GM18505 (cell line): Measurements from ENCODE around the gene ACHE.
A peak's percentile ranks its signal among the peaks of the same experiment; 100 is the strongest.

Experiments used
- ATAC-seq: cut with Tn5 transposase; IDR thresholded peaks from one replicate; pipeline ENCODE4 v1.9.1; 2021; ENCODE audit not compliant: unreplicated experiment
- POLR2A ChIP-seq: IDR thresholded peaks from 4 replicates; pipeline ENCODE4 v1.6.1; 2011; ENCODE audit warnings: borderline replicate concordance; ENCODE audit not compliant: insufficient read depth, insufficient read length; ENCODE audit errors: extremely low read depth

Gene ACHE

GRCh38 chr7:100873599-100874299 is 21.9 kb downstream of the ACHE start:
- no peak for TF ChIP-seq POLR2A
- ATAC-seq, result no peak

- no peak for ATAC-seq
- no peak for TF ChIP-seq POLR2A
Observed at GRCh38 chr7:100867776-100868485, 27.8 kb downstream of the ACHE start.

- peak; percentile 64 for TF ChIP-seq POLR2A
Observed at GRCh38 chr7:100867040-100867775, 28.5 kb downstream of the ACHE start, which contains the start of gene TRIP6. TSS of gene TRIP6 (plus strand) at chr7:100867387. CDS start at chr7:100867498, 111 bp downstream.

GRCh38 chr7:100866729-100867039 is 29.0 kb downstream of the ACHE start:
- no peak for ATAC-seq

More at GRCh38 chr7:100867040-100867775, 28.5 kb downstream of the ACHE start, which contains the start of gene TRIP6:
- ATAC-seq, result no peak

GRCh38 chr7:100865938-100866728 is 29.6 kb downstream of the ACHE start:
- TF ChIP-seq POLR2A, result no peak
- no peak for ATAC-seq

More at GRCh38 chr7:100866729-100867039, 29.0 kb downstream of the ACHE start:
- TF ChIP-seq POLR2A, result no peak

- TF ChIP-seq POLR2A, result no peak
- no peak for ATAC-seq
Observed at GRCh38 chr7:100865372-100865911, 30.2 kb downstream of the ACHE start.

GRCh38 chr7:100864263-100864845 is 31.3 kb downstream of the ACHE start:
- TF ChIP-seq POLR2A, result no peak
- ATAC-seq, result no peak

GRCh38 chr7:100863406-100863950 is 32.2 kb downstream of the ACHE start:
- TF ChIP-seq POLR2A, result no peak
- ATAC-seq, result no peak

GRCh38 chr7:100861616-100861985 is 34.1 kb downstream of the ACHE start:
- ATAC-seq, result no peak
- TF ChIP-seq POLR2A, result no peak

GRCh38 chr7:100860702-100861615 is 34.7 kb downstream of the ACHE start:
- TF ChIP-seq POLR2A, result no peak
- ATAC-seq, result no peak

GRCh38 chr7:100859856-100860255 is 35.8 kb downstream of the ACHE start:
- TF ChIP-seq POLR2A, result no peak
- no peak for ATAC-seq
